ENCODE results near the gene FOXJ1.

FOXJ1 gene

GRCh38 chr17:76122431-76123190, 18.4 kb downstream of the FOXJ1 start:
- no peak for DNase-seq (ENCODE audit: low spot score)
- no peak for TF ChIP-seq CTCF (IDR thresholded peaks at IDR 0.05)
- H3K27ac ChIP-seq: no peak overlapping the region
- no peak overlapping the region for H3K4me3 ChIP-seq

GRCh38 chr17:76121932-76122430, 19.1 kb downstream of the FOXJ1 start:
- TF ChIP-seq CTCF (IDR thresholded peaks at IDR 0.05): no peak
- Histone ChIP-seq H3K27ac (peak overlapping the region; percentile 3 to 32), H3K4me3 (peak overlapping the region; percentile 71)
- DNase-seq (ENCODE audit: low spot score): no peak

DNA sequence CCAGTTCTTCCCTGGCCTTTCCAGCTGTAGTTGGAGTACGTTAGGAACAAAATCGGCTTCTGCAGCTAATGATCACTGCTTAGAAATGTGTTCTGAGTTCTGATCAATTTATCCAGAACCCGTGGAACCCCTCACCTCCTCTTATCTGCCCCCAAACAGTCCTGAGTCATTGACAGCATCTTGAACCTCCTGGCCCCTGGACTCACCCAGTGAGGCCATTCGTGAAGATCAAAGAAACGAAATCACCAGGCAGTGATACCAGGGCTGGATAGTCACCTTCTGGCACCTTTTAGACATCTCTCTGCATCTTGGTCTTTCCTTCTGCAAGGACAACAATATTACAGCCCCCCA, 20.4 kb downstream of the FOXJ1 start:
- no peak overlapping the region for H3K27ac ChIP-seq
- H3K4me3 ChIP-seq: no peak overlapping the region
- TF ChIP-seq CTCF (IDR thresholded peaks at IDR 0.05): no peak
- no peak for DNase-seq (ENCODE audit: low spot score)

DNA sequence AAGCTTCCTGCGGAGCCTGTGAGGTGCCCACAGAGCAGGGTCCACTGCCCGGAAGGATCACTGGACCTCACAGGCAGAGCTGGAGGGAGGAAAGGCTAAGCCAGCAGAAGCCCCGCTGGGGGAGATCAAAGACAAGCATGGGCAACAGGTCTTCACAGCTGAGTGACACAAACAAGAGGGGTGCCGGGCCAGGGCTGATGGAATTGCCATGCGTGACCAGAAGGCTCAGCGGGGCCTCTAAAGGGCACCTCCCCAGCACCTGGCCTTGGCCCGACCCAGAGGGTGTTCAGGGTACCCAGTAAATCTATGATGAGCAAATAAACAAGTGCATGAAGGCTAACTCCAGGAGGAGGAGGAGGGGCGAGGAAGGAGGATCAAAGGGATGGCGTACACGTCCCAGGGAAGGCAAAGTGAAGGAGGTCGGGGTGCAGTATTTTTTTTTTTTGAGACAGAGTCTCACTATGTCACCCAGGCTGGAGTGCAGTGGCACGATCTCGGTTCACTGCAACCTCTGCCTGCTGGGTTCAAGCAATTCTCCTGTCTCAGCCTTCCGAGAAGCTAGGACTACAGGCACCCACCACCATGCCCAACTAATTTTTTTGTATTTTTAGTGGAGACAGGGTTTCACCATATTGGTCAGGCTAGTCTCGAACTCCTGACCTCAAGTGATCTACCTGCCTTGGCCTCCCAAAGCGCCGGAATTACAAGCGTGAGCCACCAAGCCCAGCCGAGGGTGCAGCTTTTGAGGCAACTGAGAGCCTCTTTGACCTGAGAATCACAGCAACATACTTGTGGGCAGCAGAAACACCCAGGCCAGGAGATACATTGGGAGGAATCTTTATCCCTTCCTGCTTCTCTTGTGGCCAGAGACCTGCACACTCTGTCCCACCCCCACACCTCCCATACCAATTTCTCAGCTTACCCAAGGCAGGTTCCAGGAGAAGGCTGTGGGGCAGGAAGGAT, 21.4 kb downstream of the FOXJ1 start:
- TF ChIP-seq CTCF (IDR thresholded peaks at IDR 0.05): no peak
- DNase-seq (ENCODE audit: low spot score): no peak
- Histone ChIP-seq H3K4me3 (no peak overlapping the region), H3K27ac (no peak overlapping the region)

DNA sequence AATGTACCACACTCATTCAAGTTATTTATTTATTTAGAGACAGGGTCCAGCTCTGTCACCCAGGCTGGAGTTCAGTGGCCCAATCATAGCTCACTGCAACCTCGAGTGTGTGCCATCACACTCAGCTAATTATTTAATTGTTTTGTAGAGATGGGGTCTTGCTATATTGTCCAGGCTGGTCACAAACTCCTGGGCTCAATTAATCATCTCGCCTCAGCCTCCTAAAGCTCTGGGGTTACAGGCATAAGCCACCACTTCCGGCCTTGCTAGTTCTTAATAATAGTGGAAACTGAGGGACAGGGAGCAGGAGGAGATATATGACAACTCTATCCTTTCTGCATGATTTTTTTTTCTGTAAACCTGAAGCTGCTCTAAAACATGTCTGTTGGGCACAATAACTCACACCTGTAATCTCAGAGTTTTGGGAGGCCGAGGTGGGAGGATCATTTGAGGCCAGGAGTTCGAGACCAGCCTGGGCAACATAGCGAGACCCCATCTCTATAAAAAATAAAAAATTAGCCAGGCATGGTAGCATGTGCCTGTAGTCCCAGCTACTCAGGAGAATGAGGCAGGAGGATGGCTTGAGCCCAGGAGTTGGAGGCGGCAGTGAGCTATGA, 25.8 kb downstream of the FOXJ1 start:
- H3K4me3 ChIP-seq: no peak overlapping the region
- no peak for DNase-seq (ENCODE audit: low spot score)
- TF ChIP-seq CTCF (IDR thresholded peaks at IDR 0.05): no peak
- no peak overlapping the region for H3K27ac ChIP-seq

DNA sequence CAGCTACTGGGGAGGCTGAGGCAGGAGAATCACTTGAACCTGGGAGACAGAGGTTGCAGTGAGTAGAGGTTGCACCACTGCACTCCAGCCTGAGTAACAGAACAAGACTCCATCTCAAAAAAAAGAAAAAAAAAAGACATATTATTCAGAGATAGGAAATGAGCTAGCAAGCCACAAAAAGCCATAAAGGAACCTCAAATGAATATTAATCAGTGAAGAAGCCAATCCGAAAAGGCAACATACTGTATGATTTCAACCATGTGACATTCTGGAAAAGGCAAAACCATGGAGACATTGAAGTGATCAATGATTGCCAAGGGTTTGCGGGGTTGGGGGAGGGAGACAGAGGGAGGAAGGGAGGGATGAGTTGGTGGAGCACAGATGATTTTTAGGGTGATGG, 29.1 kb downstream of the FOXJ1 start:
- Histone ChIP-seq H3K4me3 (no peak overlapping the region), H3K27ac (no peak overlapping the region)
- no peak for TF ChIP-seq CTCF (IDR thresholded peaks at IDR 0.05)
- DNase-seq (ENCODE audit: low spot score): no peak

All from coronary artery (tissue), 2 donors.